NCI-H2029 (cell line): ENCODE results near the gene ASPDH.

Source experiments
- DNase-seq: peaks from one replicate; lab custom pipeline; 2025; lab: John Stamatoyannopoulos, UW

Gene ASPDH

DNA sequence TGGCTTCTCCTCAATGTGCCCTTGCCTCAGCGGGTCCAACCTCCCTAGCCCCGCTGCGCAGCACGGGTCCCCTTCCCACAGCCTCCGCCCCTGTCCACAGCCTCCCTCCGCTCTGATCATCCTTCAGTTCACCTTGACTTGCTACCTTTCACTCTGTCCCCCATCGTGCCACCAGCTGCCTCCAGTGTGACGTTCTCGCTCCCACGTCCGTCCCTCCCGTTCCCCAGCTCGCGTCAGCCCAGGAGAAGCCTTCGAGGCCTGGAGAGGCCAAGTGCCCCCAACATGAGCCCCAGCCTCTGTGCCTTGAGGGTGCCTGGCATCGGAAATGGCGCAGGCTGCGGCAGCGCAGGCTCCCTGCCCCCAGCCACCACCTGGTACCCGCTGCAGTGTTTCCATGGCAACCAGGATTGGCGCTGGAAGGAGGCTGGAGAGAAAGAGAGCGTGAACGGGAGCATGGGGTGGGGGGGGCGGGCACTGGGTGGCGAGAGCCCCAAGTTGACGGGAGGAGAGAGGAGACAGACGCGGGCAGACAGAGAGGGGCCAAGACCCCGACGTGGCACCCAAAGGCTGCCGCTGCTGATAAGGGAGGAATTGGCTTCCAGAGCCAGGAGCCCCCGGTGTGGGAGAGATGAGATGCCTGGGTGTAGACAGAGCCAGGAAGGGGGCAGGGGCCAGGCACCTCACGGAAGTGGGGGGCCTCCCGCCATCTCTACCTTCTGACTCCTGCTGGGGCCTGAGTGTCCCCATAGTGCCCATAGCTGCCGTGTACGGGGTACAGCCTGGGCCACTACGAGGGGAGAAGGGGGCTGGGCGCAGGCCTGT lies 844 bp upstream of the ASPDH start:
- DNase-seq: no peak

DNA sequence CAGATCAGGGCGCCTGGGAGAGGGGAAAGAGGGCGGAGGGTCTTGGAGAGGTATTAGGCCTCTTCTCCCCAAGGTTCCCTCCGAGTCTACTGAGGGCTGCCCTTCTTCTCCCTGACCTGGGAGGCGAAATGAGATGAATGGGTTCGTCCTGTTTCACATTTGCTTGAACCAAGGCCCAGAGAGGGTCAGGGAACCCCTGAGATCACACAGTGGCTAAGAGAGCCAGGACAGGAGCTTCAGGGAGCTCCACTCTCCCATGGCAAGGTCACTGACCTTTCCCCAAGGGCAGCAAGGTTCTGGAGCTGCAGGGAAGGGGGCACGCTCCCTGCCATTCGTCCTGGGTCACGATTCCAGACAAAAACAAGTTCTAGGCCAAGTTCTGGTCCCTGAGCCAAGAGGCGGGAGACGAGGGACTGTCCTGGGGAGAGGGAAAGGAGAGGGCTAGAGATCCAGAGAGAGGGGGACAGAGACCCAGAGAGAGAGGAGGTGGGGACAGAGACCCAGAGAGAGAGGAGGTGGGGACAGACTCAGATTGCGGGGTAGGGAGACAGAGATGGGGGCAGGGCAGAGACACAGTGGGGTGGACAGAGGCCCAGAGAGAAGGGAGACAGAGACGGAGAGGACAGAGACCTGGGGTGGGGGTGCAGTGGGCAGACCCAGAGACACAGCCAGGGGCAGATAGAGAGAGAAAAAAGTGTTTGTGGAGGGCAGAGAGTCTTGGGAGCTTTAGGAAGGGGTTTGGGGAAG lies 541 bp downstream of the ASPDH start:
- no peak for DNase-seq

DNA sequence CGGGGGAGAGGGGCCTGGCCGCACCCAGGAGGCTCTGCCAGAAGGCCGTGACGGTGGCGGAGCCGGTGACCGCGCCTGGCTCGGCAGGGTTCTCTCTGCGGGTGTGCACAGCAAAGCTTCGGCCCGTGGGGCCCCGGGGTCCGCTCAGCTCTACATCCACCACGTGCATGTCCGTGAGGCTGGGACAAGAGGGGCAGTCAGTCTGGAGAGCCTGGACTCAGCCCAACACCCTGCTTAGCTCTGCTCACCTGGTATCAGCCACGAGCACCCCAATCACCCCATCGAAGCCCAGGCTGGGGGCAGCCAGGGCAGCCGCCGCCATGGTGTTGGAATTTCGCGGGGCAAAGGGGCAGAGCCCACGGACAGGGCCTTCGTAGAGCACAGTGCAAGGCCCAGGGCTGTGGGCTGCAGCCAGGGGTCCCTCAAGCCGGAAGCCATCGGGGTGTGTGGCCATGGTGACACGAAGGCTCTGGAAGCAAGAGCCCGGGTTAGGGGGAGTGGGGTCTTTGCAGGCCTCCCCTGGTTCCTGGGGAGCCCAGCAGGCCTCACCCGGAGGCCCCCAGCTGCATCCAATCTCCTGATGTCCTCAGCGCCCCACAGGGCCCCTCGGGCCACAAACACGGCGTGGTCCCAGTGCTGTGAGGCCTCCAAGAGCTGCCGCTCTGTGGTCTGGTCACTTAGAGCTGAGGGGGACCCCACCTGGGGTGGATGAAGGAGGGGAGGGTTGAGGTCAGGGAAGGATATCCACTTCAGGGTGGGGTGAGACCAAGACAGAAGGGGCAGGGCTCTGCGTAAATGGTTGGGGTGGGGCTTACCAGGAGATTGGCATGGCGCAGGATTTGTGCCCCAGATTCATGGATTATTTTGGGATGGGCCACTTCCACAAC lies 1.4 kb downstream of the ASPDH start:
- no peak for DNase-seq

DNA sequence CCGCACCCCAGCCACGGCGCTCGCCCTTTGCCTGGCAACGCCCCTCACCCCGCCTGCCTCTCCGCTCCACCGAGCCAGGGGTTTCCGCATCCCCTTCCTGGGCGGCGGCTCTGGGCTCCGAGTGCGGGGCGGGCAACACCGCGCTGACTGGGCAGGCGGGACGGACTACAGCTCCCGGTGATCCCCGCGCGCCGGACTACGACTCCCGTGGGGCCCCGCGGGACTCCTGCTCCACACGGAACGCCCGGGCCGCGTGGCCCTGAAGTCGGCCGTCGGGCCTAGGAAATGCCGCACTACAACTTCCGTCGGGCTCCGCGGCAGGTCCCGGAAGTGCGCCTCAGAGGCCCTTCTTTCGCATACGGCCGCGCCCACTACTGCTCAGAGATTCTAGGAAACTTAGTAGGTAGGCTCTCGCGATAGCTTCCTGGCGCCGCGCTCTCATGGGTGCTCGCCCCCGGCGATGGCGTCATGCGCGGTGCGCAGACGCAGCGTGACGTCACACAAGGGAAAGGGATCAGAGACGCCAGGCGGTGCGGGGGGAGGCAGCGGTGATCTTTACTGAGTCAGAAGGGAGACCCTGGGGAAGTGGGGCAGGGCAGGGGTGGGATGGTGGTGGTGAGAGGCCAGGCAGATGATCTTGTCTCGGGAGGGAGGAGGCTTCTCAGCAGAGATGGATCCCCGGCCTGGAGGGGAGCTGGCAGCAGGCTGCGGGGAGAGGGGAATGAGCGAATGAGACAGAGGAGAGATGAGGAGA lies 2.5 kb downstream of the ASPDH start, which contains the start of gene JOSD2:
JOSD2 (minus strand) TSS at position 123 of the 754 bp plus-strand sequence. CDS start 760 bp downstream, outside the sequence.
- DNase-seq: peak; percentile 92

GRCh38 chr19:50510700-50511068 lies 3.0 kb downstream of the ASPDH start:
- DNase-seq: peak; percentile 45

DNA sequence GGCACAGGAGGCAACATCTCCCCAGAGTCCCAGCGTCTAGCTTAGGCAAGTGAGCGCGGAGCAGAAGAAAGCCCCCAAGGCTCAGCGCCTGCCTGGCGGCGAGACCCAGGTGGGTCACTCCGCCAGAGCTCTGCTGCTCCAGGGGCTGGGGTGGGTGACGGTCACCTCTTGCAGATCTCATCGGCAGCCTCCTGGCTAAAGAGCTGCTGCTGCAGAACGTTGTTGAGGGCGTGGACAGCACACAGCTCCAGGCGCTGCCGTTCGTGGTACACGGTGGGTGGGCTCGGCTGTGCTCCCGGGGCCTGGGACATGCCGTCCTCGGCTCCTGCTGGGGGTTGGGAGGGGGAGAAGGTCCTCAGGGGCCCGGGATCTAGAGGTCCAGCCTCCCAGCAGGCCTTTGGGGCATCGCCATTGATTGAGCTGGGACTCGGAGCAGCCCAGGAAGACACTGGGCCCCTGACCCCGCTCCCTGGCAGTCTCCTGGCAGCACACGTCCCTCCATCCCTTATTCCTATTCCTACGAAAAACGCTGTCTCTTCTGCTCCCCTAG lies 3.5 kb downstream of the ASPDH start:
- no peak for DNase-seq

- DNase-seq: no peak
Measured at GRCh38 chr19:50509366-50509765, 4.3 kb downstream of the ASPDH start.

GRCh38 chr19:50508843-50509190 lies 4.9 kb downstream of the ASPDH start:
- DNase-seq: no peak

DNA sequence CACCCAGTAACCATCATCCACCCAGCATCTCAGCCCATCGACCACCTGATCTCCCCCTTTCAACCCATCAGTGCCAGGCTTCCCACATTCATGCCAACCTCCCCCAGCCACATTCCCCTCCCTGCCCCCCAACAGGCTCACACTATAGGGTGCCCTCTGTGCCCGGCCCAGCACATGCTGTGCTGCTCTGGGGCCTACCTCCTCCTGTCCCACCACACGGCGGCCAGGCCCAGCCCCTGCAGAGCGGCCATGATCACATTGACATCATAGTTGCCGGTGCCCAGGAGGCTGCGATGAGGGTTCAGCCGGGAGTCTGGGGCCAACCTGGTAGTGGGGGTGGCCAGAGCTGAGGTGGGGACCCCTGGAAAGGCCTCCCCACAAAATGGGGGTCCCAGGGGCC lies 6.3 kb downstream of the ASPDH start:
- DNase-seq: no peak

GRCh38 chr19:50506700-50507099 lies 7.0 kb downstream of the ASPDH start:
- DNase-seq: no peak

DNA sequence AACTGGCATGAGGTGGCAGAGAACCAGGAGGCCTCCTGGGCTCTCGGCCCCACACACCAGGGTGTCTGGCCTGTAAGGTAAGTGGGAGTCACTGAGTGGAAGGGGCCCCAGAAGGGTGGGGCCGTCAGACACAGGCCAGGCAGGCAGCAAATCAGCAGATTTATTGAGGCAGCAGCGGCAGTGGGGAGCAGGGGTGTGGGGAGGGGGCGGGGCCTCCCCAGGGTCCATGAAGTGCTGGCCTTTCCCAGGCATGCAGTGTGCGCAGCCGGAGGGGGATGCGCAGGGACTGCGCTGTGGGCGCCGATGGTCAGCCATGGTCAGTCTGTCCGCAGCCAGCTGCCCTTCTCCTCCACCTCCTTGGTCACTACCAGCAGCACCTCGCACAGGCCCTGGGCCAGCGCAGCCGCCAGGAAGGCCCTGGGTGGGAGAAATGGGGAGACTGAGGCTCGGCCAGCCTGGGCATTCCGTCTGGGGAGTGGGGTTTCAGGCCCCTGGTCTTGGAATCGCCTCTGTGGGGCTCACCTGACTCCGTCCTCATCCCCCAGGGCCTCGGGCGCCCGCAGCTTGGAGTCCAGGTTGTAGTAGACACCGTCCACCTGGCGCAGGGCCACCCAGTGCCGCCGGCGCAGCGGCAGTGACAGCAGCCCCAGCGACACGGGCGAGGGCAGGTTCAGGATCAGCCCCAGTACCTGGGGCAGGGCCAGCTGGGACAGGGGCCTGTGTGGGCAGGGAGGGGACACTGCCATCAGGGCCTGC lies 7.7 kb downstream of the ASPDH start:
- DNase-seq: no peak

DNA sequence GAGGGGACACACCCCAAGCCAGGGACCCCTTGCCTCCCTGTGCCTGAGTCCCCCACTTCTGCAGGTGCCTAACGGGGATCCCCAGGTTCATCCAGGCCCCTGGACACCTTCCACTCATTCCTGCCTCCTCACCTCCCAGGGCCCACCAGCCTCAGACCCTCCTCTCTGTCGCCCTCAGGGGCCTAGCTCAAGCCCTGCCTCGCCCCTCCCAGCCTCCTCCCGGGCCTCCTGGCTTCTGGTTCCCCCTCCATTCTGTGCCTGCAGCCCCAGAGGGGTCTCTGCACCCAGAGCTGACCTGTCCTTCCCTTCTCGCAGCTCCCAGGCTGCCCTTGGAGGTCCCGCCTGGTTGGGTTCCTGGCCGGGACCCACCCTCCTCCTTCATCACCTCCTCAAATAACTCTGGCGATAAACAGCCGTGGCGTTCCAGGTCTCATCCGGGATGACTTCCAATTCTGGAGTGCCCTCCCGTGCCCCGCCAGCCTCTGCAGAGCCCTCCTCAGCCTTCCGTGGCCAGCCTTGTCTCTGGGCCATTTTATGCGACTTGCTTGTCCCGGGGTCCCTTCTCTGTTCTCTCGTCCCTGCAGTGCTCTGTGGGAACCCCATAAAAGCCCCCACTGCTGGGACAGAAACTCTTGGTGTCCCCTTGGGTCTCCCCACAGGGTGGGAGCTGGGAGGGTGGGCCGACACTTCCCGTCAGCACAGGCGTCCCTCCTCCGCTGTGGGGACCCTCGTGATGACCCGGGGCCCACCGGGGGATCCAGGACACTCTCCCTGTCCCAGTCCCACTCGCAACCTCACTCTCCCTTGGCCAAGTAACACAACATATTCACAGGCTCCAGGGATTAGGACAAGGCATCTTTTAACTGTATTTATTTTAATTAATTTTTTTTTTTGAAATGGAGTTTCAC lies 11.9 kb downstream of the ASPDH start:
- DNase-seq: no peak

- no peak for DNase-seq
Measured at GRCh38 chr19:50501186-50501567, 12.5 kb downstream of the ASPDH start.

DNA sequence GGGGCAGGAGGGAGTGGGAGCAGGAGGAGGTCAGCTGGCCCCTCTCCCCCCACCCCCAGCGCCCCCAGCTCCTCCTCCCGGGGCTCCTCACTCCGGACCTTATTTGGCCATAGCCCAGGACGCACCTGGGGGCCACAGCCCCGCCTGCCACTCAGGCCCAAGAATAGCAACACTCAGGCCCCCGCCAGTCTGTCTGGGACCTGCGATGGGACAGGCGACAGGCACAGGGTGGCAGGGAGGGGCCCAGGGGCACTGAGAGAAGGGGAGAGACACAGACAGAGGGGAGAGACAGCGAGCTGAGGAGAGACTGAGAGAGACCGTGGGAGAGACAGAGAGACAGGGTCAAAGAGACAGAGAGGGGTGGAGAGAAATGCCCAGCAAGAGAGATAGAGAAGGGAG lies 13.0 kb downstream of the ASPDH start:
- no peak for DNase-seq

- DNase-seq: no peak
Measured at GRCh38 chr19:50500060-50500752, 13.5 kb downstream of the ASPDH start.

- DNase-seq: no peak
Measured at GRCh38 chr19:50498219-50499056, 15.3 kb downstream of the ASPDH start.

- no peak for DNase-seq
Measured at GRCh38 chr19:50497022-50497405, 16.7 kb downstream of the ASPDH start.
